CD4-positive, alpha-beta T cell treated with Interleukin-2 at 100 ng/mL for 4 hours (primary cell): Measurements from ENCODE around the gene RFX4.
A peak's percentile ranks its signal among the peaks of the same experiment; 100 is the strongest.

ENCODE experiments used
- DNase-seq: peaks from one replicate; pipeline ENCODE4 v3.0.0-alpha.2; 2020; ENCODE audit warnings: low spot score

RFX4 gene

DNA sequence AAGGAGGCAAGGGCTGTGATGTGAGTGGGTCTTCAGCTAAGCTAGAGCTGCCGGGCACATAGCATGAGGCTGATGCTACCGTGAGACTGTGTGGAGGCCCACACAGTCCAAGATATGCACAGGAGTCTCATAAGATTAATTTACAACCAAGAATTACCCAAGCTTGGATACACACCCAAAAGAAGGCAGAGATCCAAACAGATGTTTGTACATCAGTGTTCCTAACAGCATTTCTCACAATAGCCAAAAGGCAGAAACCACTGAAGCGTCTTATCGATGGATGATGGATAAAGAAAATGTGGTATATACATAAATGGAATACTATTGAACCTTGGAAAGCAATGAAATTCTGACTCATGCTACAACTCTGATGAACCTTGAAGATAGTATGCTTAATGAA, 150.9 kb downstream of the RFX4 start:
- no peak for DNase-seq

DNA sequence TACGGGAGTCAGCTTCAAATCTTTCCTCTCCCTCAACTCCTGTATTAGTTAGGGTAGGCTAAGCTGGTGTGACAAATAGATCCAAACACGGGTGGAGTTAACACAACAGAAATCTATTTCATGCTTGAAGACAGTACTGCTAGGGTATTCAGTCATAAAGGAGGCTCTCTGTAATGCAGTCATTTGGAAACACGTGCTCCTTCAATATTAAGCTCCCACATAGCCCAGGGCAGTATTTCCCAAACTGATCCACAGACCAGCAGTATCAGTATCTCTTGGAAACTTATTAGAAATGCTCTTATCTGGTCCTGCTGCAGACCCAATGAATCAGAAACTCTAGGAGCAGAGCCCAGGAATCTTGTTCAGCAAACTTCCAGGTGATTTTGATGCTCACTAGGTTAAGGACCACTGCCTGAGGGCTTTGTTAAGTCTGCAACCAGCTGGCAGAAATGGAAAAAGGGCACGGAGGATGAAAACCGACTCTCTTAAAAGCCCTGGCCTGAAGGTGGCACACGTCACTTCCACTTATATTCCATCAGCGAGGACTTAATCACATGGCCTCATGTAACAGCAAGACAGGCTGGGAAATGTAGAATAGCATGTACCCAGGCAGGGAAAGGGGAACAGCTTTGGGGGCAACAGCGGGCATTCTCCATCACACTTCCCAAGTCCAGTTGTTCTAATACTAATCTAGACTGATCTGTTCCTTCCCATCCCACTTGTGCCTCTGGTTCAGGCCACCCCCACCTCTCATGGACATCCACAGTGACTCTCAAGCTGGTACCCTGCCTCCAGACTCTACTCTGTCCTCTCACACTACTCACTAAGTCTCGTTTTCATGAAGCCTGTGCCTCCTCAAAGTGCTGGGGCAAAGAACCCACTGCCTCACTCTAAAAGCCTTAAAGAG, 153.5 kb downstream of the RFX4 start:
- DNase-seq: peak; percentile 43

DNA sequence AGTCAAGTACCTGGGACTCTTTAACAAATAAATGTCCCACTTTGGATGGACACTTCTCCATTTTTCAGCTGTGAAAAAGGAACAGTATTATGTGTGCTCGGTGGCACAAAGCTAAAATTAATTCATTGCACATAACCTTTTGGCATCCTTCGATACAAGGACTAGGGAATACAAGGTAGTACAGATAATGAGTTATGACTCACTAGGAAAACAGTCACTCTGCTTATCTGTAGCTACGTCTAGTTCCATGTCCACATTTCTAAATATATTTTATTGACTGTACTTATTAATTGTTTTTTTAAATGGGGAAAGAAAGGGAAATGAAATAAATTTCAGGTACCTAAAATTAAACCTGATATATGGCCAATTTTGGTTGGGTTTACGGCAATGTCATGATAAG, 156.5 kb downstream of the RFX4 start:
- no peak for DNase-seq

DNA sequence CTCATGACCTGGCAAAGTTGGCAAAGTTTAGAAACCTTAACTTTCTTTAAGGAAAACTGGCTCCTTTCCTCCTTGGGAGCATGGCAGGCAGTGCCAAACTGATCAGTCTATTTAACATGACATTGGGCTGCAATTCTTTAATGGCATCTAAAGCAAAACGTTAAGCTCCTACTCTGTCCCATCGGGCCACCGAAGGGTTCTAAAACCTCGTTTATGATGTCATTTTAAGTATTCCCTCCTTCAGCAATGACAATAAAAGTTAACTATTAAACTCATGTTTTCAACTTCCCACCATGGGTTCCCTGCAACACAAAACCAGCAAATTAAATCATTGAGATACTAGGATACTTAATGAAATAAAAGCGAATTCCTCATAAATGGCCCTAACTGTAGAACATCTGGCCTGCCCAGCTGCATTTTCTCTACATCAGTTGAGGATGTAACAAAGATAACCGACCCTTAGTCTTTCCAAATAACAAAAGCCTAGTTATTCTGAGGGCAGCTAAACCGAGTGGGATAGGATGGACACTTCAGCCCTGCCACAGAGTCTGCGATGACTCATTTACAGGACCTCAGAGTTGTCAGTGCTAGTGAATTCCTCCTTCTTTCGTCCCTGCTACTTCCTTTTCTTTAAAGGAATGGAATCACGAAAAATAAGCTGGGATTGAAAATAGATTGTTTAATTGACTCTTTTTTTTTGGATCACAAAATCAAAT, 157.2 kb downstream of the RFX4 start:
- no peak for DNase-seq

DNA sequence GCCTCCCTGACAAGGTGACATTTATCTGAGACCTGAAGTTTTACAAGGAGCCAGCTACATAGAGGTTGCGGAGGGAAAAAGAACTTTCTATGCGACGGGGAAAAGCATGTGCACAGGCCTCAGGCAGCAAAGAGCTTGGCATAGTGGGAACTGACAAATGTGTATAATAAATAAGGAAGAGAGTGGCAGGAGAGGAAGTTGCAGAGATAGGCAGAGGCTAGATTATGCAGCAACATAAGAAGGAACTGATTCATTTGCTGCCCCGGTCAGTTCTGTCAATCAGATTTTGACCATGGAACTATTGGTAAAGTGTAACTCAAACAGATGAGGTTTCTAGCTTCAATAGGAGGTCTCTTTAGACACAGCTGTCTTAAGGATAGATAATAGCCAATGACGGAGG, 158.0 kb downstream of the RFX4 start:
- DNase-seq: no peak

DNA sequence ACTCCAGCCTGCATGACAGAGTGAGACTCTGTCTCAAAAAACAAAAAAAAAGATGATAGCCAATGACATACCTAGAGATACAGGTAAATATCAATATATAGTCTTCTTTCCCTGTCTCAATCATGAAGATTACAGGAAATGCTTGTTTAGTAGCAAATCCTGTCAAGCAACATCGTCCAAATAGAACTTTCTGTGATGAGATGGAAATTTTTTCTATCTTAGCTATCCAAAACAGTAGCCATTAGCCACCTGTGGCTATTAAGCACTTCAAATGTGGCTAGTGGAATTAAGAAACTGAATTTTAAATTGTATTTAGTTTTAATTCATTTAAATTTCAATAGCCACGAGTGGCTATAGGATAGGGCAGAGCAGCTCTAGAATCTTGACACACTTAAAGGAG, 158.4 kb downstream of the RFX4 start:
- no peak for DNase-seq

DNA sequence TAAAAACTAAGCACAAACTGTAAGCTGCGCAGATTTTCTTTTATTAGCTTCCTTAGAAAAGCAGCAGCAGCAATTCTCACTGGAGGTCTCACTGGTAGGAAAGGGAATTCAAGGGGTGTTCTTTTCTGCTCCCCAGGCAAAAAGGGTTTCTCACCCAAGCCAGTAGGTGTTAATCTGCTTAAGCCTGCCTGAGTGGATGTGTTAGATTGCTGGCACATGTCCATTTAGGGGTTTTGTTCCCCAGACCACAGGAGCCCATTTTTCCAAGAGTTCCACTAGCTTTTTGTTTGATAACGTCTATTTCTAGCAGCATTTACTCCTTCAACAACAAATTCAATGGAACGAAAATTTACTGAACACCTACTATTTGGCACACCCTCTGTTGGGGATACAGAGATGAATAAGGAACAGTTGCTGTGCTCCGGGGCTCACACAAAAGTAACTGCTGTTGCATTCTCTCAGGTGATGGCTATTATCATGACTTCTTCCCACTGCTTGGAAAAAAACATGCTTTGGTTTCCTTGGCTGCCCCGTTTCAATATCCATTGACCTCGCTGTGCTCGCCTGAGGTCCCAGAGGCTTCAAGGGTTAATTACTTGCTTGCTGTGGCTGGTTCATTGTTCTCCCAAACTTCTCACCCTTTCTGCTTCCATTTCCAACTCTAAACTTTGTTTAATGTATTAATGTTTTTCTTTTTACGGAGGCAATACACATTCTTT, 160.6 kb downstream of the RFX4 start:
- no peak for DNase-seq

DNA sequence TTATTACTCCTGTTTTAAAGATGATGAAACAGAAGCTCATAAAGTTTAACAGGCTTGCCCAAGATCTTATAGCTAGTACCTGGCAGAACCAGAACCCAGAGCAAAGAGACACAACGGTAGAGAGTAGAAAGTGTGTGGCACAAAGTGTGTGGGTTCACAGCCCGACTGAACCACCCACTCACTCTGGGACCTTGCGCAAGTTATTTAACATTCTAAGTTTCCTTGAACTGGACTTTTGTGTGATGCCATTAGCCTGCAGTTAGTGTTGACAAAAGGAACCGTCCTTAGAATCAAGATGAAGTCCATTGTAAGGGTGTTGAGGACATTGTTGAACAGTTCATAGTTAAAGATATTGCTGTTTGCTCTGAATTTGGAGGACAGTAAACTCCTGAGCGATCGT, 161.8 kb downstream of the RFX4 start:
- no peak for DNase-seq

DNA sequence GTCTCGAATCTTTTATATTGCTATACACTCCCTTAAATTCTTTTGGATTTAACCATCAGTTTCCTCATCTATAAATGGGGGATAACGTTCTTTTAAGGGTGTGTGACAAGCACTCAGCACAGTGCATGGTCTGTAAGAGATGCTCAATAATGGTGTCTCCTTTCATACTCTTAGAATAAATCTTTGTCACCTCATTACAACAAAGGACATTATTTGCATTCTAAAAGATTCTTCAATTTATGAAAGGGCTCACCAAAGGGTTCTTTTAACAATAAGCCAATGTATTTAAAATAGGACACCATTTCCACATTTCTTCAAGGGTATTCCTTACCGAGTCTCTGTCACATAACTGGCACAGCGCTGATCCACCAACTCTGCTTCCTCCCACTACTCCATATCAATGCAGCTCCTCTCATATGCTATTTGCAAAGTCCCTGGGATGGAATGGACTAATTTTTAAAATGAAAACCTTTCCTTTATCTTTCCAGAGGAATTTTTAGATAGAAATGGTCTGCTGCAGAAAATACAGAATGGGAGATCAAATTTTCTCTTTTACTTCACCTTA, 162.5 kb downstream of the RFX4 start:
- no peak for DNase-seq

DNA sequence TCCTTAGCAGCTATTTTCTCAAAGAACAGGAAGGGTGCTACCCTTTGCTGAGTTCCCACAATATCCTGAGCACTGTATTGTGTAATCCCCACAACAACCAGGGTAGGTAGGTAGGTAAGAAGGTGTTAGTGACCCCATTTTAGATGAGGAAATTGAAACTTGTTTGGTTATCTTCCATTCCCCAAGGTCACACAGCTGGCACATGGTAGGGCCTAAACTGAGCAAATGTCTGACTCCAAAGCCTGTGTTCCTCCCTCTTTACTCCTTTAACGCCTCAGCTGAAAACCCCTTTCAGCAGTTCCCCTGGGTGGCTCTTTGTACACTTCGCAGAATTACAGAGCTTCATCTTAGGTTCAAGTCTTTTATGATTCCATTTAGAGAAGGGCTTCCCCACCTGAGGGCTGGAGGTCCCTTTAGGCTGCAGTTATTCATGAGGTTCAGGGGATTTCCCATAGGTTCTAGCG, 165.2 kb downstream of the RFX4 start:
- DNase-seq: peak; percentile 79

DNA sequence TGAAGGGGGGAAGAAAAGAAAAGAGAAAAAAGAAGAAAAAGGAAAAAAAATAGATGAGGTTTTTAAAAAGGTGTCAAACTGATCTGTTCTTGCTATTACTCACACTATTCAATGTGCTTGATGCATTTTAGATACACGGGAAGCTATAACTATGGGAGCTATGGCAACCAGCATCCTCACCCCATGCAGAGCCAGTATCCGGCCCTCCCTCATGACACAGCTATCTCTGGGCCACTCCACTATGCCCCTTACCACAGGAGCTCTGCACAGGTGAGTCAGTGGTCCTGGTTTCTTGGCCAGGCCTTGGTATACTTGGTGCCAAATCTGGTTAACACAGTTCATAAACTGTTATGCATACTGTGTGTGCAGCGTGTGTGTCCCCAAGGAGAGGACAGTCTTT, 167.7 kb downstream of the RFX4 start:
- DNase-seq: peak; percentile 24

DNA sequence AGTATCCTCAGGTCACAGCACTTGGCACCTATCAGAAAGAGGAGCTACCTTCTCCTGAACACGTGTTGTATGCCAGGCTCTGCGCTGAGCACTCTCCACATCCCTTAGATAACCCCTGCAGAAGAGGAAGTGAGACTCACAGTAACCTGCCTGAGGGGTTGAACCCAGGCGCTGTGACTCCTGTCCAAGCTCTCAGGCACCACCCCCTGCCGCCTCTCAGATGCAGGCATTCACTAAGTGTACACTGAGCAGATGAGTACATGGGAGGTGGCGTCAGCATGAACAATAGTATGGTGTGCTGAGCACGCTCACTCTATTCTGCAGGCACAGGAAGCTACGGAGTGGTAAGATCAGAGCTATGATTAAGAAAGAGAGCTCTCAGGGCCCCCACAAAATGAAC, 170.7 kb downstream of the RFX4 start:
- peak; percentile 70 for DNase-seq

DNA sequence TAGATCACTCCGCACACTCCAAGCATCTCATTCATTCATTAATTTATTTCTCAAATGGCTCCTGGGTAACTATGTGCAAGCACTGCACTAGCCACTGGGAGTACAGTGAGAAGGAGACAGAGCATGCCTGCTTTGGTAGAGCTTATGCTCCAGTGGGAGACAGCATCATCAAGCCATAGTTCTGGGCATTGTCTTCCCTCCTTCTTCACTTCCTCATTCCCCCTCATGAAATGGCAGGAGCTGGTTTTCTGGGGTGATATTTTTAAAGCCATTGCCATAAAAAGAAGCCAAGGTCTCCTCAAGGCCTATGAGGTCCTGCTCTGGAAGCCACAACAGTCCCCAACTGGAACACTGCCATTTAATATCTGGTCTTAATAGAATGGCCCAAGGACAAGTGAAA, 171.5 kb downstream of the RFX4 start:
- no peak for DNase-seq

DNA sequence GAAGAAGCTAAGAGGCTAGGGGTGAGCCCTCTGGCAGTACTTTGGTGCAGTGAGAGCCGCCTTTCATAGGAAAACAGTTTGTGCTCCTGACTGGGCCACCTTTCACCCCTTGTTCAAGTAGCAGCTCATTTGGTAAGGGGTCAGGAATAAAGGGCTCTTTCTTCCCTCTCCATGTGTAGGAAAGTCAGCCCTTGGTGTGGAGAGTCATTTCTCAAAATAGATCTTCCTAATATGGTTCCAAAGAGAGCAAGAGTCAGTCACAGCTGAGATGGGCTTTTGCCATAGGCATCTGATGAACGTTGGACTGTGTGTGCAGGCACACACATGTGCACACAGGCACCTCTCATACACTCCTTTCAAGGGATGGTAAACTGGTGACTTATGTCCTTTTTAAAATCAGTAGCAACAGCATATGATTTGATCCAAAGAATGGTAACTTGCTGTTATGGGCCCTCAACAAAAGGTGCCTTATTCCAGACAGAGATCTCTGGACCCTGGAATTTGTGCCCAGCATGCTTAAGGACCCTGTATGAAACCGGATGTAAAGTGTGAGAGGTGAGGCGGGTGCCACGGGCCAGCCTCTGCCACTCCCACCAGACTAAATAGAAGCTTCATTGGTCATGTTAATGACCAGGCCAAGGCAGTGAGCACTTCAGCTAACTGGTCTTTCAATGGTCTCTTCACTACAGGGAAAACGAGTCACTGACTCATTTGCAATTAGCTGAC, 175.0 kb downstream of the RFX4 start:
- no peak for DNase-seq

DNA sequence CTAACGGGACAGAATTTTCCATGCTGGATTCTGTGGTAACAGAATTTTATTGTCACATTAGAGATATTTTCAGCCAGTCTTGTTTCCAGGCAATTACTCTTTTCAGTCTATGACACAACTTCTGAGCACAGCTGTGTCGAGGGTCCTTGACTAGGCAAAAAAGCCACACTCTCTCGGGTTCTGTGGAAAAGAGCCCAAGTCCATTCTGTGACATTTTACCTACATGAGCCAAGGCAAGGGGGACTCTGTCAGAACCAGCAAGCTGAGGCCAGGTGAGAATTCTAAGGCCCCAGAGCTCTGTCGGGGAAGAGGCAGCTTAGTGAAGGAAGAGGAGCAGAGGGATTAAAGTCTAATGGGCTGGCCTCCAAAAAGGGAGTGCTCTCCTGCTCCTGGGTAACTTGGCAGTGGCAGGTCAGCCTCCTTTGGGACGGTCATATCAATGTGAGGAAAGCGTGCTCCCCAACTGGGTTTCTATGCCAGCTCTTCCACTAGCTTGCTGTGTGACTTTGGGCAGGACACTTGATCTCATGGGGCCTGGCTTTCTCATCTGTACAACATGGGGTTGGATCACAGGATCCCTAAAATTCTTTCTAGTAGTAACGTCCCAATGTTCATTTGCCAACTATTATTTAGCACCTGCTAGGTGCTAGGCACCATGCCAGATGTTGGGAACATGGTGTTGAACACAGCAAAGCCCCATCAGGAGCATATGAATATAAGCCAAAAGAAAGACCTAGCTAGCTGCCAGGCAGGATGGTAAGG, 175.7 kb downstream of the RFX4 start:
- no peak for DNase-seq

DNA sequence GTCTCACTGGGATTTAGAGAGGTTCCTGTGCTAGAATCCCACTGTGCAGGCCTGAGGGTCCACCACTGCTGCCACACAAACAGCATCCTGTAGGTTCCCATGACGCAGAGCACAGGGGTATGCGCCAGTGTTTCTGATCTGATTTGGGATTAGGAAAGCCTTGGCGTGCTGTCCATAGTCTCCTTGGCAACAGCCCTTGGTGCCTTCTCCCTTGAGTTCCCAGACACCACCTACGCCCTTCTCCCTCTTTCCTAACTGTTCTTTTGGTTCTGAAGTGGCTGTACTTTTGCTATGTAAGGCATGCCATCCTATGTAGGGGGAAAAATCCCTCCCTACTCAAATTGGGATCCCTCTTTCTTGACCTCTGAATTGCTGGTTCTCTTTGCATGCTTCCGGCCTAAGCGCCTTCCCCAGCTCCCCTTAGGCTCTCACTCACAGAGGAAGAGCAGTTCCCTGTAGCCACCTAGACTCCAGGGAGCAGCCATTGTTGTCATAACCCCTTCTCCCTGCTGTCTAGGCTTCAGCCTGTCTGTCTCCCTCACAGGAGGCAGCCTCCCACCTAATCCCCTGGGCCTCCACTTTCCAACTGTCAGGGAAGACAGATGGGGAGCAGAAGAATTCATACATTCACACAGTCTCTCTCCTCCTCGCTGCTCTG, 176.9 kb downstream of the RFX4 start:
- no peak for DNase-seq

DNA sequence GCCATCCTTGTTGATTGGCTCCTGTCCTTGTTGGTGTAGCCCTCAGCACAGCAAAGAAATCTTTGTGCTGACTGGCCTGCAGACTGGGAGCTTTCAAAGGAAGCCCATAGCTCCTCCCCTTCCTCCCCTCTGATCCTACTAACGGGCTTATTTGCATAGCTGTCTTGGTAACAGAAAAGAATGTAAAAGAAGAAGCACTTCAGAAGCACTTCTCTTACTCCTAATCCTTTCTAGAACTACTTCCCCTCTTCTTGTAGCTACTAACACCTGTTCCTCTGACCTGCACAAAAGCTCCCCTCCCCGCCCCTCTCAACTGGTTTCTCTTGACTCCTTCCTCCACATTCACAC, 177.4 kb downstream of the RFX4 start:
- peak; percentile 56 for DNase-seq

DNA sequence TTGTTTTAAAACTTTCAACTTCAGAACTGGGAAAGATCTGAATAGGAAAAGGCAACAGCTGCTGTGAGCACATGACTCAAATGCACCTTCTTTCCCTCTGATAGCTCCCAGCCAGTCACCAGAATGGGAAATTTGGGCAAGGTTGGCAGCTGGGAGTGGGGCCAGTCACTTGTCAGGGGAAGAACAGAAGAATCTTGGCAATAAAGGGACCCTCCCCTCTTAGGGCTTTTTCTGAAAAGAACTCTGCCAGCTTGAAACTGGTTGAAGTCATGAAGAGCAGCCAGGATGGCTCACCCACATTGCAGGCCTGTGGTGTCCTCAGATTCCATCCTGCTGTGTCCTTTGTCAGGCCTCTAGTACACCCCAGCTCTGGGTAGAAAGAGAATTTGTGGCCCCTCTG, 181.4 kb downstream of the RFX4 start:
- no peak for DNase-seq

DNA sequence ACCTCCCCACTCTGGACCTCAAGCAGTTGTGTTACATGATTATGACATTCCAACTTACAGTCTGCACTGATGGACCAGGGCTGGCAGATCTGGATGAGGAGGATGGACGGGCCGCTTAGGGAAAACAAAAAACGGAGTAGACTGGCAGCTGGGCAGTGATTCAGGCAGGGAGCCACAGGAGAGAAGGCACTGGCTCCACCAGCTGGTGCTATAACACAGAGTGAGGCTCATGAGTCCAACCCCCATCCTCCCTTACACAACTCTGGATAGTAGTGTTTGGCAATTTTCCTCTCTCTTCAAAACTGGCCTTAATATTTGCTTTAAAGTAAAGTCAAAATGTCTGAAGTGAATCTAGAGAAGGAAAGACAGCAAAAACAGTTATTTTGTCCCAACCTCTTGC, 181.9 kb downstream of the RFX4 start:
- DNase-seq: no peak

DNA sequence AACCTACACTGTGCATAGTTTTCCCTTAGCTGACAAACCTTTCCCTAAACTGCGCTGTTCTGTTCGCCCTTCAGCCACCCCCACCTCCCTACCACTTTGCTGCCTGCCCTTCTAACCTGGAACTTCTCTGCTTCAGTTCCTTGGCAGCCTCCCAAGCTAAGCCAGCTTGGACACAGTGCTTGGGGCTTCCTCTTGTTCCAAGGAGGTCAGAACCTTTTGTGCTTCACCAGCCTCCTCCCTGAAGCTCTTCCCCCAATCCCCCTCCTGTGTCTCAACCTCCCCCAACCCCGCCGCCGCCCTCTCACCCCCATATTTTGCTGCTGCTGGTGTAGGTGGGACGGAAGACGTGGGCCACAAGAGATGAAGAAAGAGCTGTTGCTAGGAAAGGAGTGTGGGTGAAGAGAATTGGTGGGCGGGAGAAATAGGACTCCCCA, 183.6 kb downstream of the RFX4 start:
- no peak for DNase-seq

DNA sequence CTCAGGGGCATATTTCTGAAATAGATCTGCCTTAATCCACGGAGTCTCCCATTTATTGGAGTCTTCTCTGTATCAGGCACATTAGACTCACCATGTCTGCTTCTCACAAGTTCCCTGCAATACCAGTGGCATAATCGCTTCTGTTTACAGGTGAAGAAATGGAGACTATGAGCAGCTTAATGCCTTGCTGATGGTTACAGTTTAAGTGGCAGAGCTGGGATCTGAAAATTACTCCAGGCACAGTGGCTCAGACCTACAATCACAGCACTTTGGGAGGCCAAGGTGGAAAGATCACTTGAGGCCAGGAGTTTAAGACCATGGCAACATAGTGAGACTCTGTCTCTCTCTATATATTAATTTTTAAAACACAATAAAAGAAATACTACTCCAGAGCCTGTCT, 184.4 kb downstream of the RFX4 start:
- no peak for DNase-seq
